ENCODE results near the gene ALG9.

The ALG9 gene

DNA sequence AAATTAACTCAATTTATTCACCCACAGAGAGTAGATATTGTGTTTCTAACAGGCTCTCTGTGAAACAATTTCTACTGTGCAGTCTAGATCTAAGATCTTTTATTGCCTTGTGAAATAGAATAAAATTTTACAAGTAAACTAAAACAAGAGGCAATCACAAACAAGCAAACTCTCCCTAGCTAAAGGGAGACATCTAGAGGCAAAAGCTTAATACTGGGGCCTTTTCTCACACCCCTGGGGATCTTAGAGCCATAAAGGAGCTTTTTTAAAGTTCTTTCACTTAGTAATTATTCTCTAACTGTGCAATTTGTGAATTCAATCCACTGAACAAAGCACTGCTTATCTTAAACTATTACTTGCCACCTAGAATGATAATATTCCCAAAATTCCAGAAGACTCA is 19.7 kb downstream of the ALG9 start:
- Histone ChIP-seq H3K9me2 (replicated peaks; ENCODE audit: low read depth, low read length) (no peaks in the 10 kb centered on the region), H3K9me3 (ENCODE audit: insufficient read depth, low read depth, low read length) (no peaks in the 10 kb centered on the region), H3K4me2 (ENCODE audit: low read depth, low read length, poor library complexity, severe bottlenecking) (no peak overlapping the region), H3F3A (ENCODE audit: low read depth) (no peaks in the 10 kb centered on the region), H3K36me3 (ENCODE audit: insufficient read depth, low read length) (peaks cover 66% of the 10 kb centered on the region; the same call in 1 of the 2 replicates), H3K27me3 (ENCODE audit: insufficient read depth, low read length, poor library complexity, severe bottlenecking) (no peaks in the 10 kb centered on the region), H3K9ac (ENCODE audit: low read depth, low read length, poor library complexity, severe bottlenecking) (no peak overlapping the region), H3K4me3 (ENCODE audit: low read length, poor library complexity, severe bottlenecking) (no peak overlapping the region), H3K4me1 (ENCODE audit: insufficient read depth, low read length, poor library complexity, severe bottlenecking) (no peaks in the 10 kb centered on the region), H2AFZ (ENCODE audit: low read length) (no peak overlapping the region), H4K20me1 (ENCODE audit: insufficient read depth, low read length, poor library complexity, severe bottlenecking) (no peaks in the 10 kb centered on the region), H3K79me2 (ENCODE audit: insufficient read depth, low read length) (no peaks in the 10 kb centered on the region)
- TF ChIP-seq EZH2phosphoT487 (IDR thresholded peaks at IDR 0.05; ENCODE audit: borderline replicate concordance), result no peak
- TF ChIP-seq, protein P1, sequence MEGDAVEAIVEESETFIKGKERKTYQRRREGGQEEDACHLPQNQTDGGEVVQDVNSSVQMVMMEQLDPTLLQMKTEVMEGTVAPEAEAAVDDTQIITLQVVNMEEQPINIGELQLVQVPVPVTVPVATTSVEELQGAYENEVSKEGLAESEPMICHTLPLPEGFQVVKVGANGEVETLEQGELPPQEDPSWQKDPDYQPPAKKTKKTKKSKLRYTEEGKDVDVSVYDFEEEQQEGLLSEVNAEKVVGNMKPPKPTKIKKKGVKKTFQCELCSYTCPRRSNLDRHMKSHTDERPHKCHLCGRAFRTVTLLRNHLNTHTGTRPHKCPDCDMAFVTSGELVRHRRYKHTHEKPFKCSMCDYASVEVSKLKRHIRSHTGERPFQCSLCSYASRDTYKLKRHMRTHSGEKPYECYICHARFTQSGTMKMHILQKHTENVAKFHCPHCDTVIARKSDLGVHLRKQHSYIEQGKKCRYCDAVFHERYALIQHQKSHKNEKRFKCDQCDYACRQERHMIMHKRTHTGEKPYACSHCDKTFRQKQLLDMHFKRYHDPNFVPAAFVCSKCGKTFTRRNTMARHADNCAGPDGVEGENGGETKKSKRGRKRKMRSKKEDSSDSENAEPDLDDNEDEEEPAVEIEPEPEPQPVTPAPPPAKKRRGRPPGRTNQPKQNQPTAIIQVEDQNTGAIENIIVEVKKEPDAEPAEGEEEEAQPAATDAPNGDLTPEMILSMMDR (conservative IDR thresholded peaks at IDR 0.05; ENCODE audit: low read length), result peak; percentile 59

DNA sequence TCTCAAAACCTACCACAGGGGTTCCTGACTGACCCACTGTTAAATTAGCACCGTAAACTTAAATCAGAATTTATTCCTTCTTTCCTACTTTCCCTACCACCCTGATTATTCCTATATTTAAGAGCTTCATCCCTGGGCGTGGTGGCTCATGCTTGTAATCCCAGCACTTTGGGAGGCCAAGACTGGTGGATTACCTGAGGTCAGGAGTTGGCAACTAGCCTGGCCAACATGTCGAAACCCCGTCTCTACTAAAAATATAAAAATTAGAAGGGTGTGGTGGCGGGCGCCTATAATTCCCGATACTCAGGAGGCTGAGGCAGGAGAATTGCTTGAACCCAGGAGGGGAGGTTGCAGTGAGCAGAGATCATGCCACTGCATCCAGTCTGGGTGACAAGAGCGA is 20.3 kb downstream of the ALG9 start:
- H3K27me3 ChIP-seq (ENCODE audit: insufficient read depth, low read length, poor library complexity, severe bottlenecking), result no peaks in the 10 kb centered on the region
- no peaks in the 10 kb centered on the region for H3K9me3 ChIP-seq (ENCODE audit: insufficient read depth, low read depth, low read length)
- H3K4me2 ChIP-seq (ENCODE audit: low read depth, low read length, poor library complexity, severe bottlenecking), result no peak overlapping the region
- H3F3A ChIP-seq (ENCODE audit: low read depth), result no peaks in the 10 kb centered on the region
- TF ChIP-seq, protein P1 (conservative IDR thresholded peaks at IDR 0.05; ENCODE audit: low read length), result no peak
- no peak for TF ChIP-seq EZH2phosphoT487 (IDR thresholded peaks at IDR 0.05; ENCODE audit: borderline replicate concordance)
- peaks cover 72% of the 10 kb centered on the region; the same call in 1 of the 2 replicates for H3K36me3 ChIP-seq (ENCODE audit: insufficient read depth, low read length)
- no peaks in the 10 kb centered on the region for H3K9me2 ChIP-seq (replicated peaks; ENCODE audit: low read depth, low read length)
- no peaks in the 10 kb centered on the region for H3K79me2 ChIP-seq (ENCODE audit: insufficient read depth, low read length)
- H3K4me1 ChIP-seq (ENCODE audit: insufficient read depth, low read length, poor library complexity, severe bottlenecking), result no peaks in the 10 kb centered on the region
- no peak overlapping the region for H2AFZ ChIP-seq (ENCODE audit: low read length)
- no peaks in the 10 kb centered on the region for H4K20me1 ChIP-seq (ENCODE audit: insufficient read depth, low read length, poor library complexity, severe bottlenecking)
- no peak overlapping the region for H3K9ac ChIP-seq (ENCODE audit: low read depth, low read length, poor library complexity, severe bottlenecking)
- no peak overlapping the region for H3K4me3 ChIP-seq (ENCODE audit: low read length, poor library complexity, severe bottlenecking)

DNA sequence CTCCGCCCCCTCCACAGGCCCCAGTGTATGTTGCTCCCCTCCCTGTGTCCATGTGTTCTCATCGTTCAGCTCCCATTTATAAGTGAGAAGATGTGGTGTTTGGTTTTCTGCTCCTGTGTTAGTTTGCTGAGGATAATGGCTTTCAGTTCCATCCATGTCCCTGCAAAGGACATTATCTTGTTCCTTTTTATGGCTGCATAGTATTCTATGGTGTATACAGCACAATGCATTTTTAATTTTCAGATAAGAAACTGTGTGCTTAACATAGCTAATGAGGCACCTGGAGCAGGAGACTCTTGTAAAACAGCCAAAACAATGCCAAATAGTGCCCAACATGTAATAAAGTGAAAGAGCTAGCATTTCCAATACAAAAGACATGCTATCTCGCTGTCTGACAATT is 21.8 kb downstream of the ALG9 start:
- Histone ChIP-seq H3F3A (ENCODE audit: low read depth) (no peaks in the 10 kb centered on the region), H3K9ac (ENCODE audit: low read depth, low read length, poor library complexity, severe bottlenecking) (no peak overlapping the region)

More for the DNA sequence above, 21.8 kb downstream of the ALG9 start:
- H3K9me3 ChIP-seq (ENCODE audit: insufficient read depth, low read depth, low read length), result no peaks in the 10 kb centered on the region
- no peak overlapping the region for H3K4me3 ChIP-seq (ENCODE audit: low read length, poor library complexity, severe bottlenecking)
- no peaks in the 10 kb centered on the region for H3K79me2 ChIP-seq (ENCODE audit: insufficient read depth, low read length)
- H2AFZ ChIP-seq (ENCODE audit: low read length), result no peak overlapping the region
- TF ChIP-seq EZH2phosphoT487 (IDR thresholded peaks at IDR 0.05; ENCODE audit: borderline replicate concordance), result no peak
- TF ChIP-seq, protein P1 (conservative IDR thresholded peaks at IDR 0.05; ENCODE audit: low read length), result no peak
- peaks cover 70% of the 10 kb centered on the region; the same call in 1 of the 2 replicates for H3K36me3 ChIP-seq (ENCODE audit: insufficient read depth, low read length)
- no peaks in the 10 kb centered on the region for H3K4me1 ChIP-seq (ENCODE audit: insufficient read depth, low read length, poor library complexity, severe bottlenecking)
- no peaks in the 10 kb centered on the region for H3K27me3 ChIP-seq (ENCODE audit: insufficient read depth, low read length, poor library complexity, severe bottlenecking)
- H3K4me2 ChIP-seq (ENCODE audit: low read depth, low read length, poor library complexity, severe bottlenecking), result no peak overlapping the region
- H3K9me2 ChIP-seq (replicated peaks; ENCODE audit: low read depth, low read length), result no peaks in the 10 kb centered on the region
- no peaks in the 10 kb centered on the region for H4K20me1 ChIP-seq (ENCODE audit: insufficient read depth, low read length, poor library complexity, severe bottlenecking)
